ENCODE data around the gene SBF2.

Gene SBF2

DNA sequence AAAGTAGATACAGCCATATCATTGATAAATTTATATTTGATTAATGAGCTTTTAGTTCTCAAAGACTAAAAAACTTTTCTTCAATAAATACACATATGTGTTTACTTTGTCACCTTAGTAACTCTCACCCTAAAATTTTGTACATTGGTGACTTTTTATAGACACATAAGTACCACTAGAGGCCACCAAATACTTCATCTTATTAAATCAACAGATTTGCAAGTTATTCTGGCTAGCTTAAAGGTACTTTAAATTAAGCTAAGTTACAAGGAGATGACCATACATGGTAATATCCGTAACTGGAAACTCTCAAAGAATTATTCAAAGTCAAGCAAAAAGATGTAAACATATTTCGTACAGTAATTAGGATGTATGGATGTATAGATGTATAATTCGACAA is 112.2 kb downstream of the SBF2 start:
- Histone ChIP-seq H3K79me2 (ENCODE audit: control insufficient read depth, insufficient read depth, low read length, unreplicated experiment) (no peaks in the 10 kb centered on the region), H3K36me3 (ENCODE audit: insufficient read depth, low read length) (no peaks in the 10 kb centered on the region), H3K4me3 (ENCODE audit: low read depth, low read length) (no peak overlapping the region), H3K4me1 (ENCODE audit: control insufficient read depth, insufficient read depth, low read length, unreplicated experiment) (no peaks in the 10 kb centered on the region), H3K27me3 (ENCODE audit: insufficient read depth, low read length) (no peaks in the 10 kb centered on the region), H3K27ac (ENCODE audit: low read depth, low read length) (peak overlapping the region; percentile 43; the same call in 1 of the 2 replicates), H2AFZ (ENCODE audit: low read length, unreplicated experiment) (no peak overlapping the region)

DNA sequence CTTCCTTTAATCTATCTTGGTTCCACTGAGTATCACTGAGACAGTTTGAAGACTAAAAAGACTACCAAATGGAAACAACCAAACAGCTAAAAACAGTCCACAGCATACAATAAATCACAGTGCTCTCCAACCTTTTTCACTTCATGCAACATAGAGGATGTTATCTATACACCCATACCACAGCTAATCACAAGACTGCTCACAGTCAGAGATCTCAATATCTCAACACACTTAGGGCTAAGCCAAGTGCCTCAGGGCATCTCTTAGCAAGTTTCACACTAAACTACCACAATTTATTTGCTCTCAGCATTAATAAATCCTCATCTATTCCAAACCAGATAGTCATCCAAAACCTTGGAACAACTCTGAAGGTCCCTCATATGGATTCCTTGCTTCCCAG is 129.4 kb downstream of the SBF2 start:
- H3K79me2 ChIP-seq (ENCODE audit: control insufficient read depth, insufficient read depth, low read length, unreplicated experiment): peaks cover 16% of the 10 kb centered on the region
- H2AFZ ChIP-seq (ENCODE audit: low read length, unreplicated experiment): no peak overlapping the region
- H3K4me3 ChIP-seq (ENCODE audit: low read depth, low read length): no peak overlapping the region
- no peak overlapping the region for H3K27ac ChIP-seq (ENCODE audit: low read depth, low read length)
- no peaks in the 10 kb centered on the region for H3K27me3 ChIP-seq (ENCODE audit: insufficient read depth, low read length)
- no peaks in the 10 kb centered on the region for H3K36me3 ChIP-seq (ENCODE audit: insufficient read depth, low read length)
- H3K4me1 ChIP-seq (ENCODE audit: control insufficient read depth, insufficient read depth, low read length, unreplicated experiment): peaks cover 6% of the 10 kb centered on the region

DNA sequence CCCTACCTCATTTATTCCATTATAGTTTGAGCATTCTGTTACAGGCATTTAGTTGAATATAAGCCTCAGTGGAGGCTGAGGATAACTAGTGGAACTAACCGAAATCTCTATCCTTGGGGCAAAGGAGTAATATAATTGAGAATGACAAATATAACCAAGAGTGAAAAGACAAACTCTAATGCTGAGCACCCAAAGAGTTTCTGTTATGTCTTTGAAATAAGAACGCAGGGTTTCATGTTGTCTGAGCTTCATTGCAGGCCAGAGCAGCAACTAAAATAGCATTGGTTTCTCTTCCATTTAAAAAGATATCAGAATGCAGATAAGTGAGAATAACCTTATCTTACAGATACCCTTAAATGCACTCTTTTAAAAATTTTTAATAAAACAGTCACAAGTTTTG is 131.8 kb downstream of the SBF2 start:
- Histone ChIP-seq H3K27me3 (ENCODE audit: insufficient read depth, low read length) (no peaks in the 10 kb centered on the region), H3K27ac (ENCODE audit: low read depth, low read length) (no peak overlapping the region), H3K79me2 (ENCODE audit: control insufficient read depth, insufficient read depth, low read length, unreplicated experiment) (peaks cover 22% of the 10 kb centered on the region), H3K4me1 (ENCODE audit: control insufficient read depth, insufficient read depth, low read length, unreplicated experiment) (peaks cover 12% of the 10 kb centered on the region), H2AFZ (ENCODE audit: low read length, unreplicated experiment) (no peak overlapping the region), H3K4me3 (ENCODE audit: low read depth, low read length) (no peak overlapping the region), H3K36me3 (ENCODE audit: insufficient read depth, low read length) (peaks cover 7% of the 10 kb centered on the region; the same call in 1 of the 2 replicates)

DNA sequence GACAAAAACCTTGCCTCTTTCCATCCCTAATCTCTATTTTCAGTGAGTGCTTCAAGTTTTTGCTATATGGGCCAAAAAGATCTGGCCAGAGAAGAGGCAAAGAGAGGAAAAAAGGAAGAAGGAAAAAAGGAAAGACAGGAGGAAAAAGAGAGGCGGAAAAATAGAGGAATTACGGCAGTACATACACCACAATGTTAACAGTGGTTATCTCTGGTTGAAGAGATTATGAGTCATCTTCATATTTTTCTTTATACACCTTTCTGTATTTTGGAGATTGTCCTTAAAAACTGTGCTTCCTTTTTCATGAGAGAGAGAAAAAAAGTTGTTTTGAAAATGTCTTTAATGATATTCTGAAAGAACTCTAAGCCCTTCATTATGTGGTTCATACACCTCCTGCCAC is 133.7 kb downstream of the SBF2 start:
- no peaks in the 10 kb centered on the region for H3K27me3 ChIP-seq (ENCODE audit: insufficient read depth, low read length)
- no peak overlapping the region for H3K4me3 ChIP-seq (ENCODE audit: low read depth, low read length)
- H3K27ac ChIP-seq (ENCODE audit: low read depth, low read length): no peak overlapping the region
- H3K36me3 ChIP-seq (ENCODE audit: insufficient read depth, low read length): peaks cover 7% of the 10 kb centered on the region; the same call in 1 of the 2 replicates
- peaks cover 12% of the 10 kb centered on the region for H3K4me1 ChIP-seq (ENCODE audit: control insufficient read depth, insufficient read depth, low read length, unreplicated experiment)
- H2AFZ ChIP-seq (ENCODE audit: low read length, unreplicated experiment): no peak overlapping the region
- peaks cover 29% of the 10 kb centered on the region for H3K79me2 ChIP-seq (ENCODE audit: control insufficient read depth, insufficient read depth, low read length, unreplicated experiment)

DNA sequence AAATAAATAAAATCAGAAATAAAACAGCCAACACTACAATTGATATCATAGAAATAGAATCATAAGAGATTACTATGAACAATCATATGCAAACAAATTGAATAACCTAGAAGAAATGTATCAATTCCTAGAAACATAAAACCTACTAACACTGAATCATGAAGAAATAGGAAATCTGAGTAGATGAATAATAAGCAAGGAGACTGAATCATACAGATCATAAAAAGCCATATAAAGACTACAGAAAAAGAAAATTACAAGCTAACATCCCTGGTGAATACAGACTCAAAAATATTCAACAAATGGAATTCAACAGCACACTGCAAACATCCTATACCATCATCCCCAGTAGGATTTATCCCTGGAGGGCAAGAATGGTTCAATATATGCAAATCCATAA is 135.6 kb downstream of the SBF2 start:
- Histone ChIP-seq H3K27ac (ENCODE audit: low read depth, low read length) (no peak overlapping the region; the same call in 1 of the 2 replicates), H3K4me1 (ENCODE audit: control insufficient read depth, insufficient read depth, low read length, unreplicated experiment) (peaks cover 6% of the 10 kb centered on the region), H3K36me3 (ENCODE audit: insufficient read depth, low read length) (peaks cover 7% of the 10 kb centered on the region; the same call in 1 of the 2 replicates), H3K27me3 (ENCODE audit: insufficient read depth, low read length) (no peaks in the 10 kb centered on the region), H3K79me2 (ENCODE audit: control insufficient read depth, insufficient read depth, low read length, unreplicated experiment) (peaks cover 23% of the 10 kb centered on the region), H3K4me3 (ENCODE audit: low read depth, low read length) (no peak overlapping the region), H2AFZ (ENCODE audit: low read length, unreplicated experiment) (no peak overlapping the region)

DNA sequence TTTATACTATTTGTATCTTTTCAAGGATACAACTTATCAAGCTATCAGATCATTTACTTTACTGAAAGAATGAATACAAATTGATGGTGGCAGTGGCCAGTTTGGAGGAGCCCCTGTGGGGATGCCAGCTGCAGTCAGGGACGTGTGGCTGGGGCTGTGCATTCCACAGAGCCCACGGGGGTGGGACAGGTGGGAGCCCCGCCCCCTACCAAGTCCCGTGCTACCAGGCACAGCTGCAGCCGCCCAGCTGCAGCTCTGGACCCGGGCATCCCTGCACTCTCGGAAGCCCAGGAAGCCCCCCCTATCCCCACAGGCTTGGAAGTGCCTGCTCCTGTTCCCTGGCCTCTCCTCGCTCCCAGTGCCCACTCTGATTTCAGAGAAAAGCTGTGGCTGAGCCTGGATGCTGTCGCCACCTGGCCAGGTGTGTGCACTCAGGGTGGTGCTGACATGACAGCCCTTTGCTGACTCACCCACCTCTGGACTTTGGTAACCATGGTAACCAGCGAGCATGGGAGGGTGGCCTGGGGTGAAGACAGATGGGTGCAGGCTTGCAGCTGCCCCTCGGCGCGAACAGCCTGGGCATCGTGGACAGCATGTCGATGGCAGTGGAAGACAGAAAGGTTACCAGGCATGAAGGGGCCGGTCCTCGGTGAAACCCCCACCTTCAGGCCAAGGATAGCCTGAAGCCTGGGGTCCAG is 138.1 kb downstream of the SBF2 start:
- H3K4me1 ChIP-seq (ENCODE audit: control insufficient read depth, insufficient read depth, low read length, unreplicated experiment): peaks cover 6% of the 10 kb centered on the region
- H3K4me3 ChIP-seq (ENCODE audit: low read depth, low read length): no peak overlapping the region
- H2AFZ ChIP-seq (ENCODE audit: low read length, unreplicated experiment): no peak overlapping the region
- H3K36me3 ChIP-seq (ENCODE audit: insufficient read depth, low read length): peaks cover 7% of the 10 kb centered on the region; the same call in 1 of the 2 replicates
- H3K27me3 ChIP-seq (ENCODE audit: insufficient read depth, low read length): no peaks in the 10 kb centered on the region
- peaks cover 23% of the 10 kb centered on the region for H3K79me2 ChIP-seq (ENCODE audit: control insufficient read depth, insufficient read depth, low read length, unreplicated experiment)
- H3K27ac ChIP-seq (ENCODE audit: low read depth, low read length): no peak overlapping the region

DNA sequence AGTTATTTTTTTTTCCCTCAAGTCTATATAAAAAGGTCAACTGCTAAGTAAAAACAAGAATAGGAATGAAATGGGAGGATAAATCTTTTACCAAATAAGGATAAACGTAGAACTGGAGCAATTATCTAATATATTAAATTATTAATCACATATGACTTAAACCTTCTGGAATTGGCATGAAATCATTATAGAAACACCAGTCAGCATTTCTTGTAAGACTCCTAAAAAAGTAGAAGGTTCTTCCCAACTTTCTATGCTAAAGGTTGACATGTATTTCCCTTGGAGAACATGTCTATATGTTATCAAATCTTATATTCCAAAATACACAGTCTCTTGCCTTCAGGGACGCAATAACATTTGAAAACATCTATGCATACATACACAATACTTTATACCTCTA is 143.2 kb downstream of the SBF2 start:
- Histone ChIP-seq H3K4me3 (ENCODE audit: low read depth, low read length) (no peak overlapping the region), H2AFZ (ENCODE audit: low read length, unreplicated experiment) (no peak overlapping the region), H3K27ac (ENCODE audit: low read depth, low read length) (no peak overlapping the region), H3K79me2 (ENCODE audit: control insufficient read depth, insufficient read depth, low read length, unreplicated experiment) (peaks cover 14% of the 10 kb centered on the region), H3K36me3 (ENCODE audit: insufficient read depth, low read length) (no peaks in the 10 kb centered on the region), H3K4me1 (ENCODE audit: control insufficient read depth, insufficient read depth, low read length, unreplicated experiment) (no peaks in the 10 kb centered on the region), H3K27me3 (ENCODE audit: insufficient read depth, low read length) (no peaks in the 10 kb centered on the region)

DNA sequence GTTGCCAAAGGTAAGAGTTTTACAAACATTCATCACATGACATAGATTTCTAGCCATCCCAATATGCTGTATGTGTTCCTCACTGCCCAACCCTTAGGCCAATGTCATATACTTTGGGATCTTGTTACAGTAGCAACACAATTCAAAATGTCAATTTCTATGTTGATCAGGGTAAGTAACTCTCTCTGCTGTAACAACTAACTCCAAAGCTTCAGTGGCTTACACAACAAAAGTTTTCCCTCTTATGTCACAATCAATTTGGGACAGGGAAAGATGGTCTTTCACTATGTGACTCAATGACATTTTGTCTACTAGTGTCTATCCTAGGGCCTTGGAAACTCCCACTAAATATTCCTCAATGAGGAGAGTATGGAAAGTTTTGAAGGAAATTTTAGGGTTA is 144.5 kb downstream of the SBF2 start:
- peaks cover 22% of the 10 kb centered on the region for H3K79me2 ChIP-seq (ENCODE audit: control insufficient read depth, insufficient read depth, low read length, unreplicated experiment)
- no peak overlapping the region for H3K4me3 ChIP-seq (ENCODE audit: low read depth, low read length)
- H3K4me1 ChIP-seq (ENCODE audit: control insufficient read depth, insufficient read depth, low read length, unreplicated experiment): no peaks in the 10 kb centered on the region
- no peaks in the 10 kb centered on the region for H3K27me3 ChIP-seq (ENCODE audit: insufficient read depth, low read length)
- H3K27ac ChIP-seq (ENCODE audit: low read depth, low read length): no peak overlapping the region
- no peak overlapping the region for H2AFZ ChIP-seq (ENCODE audit: low read length, unreplicated experiment)
- no peaks in the 10 kb centered on the region for H3K36me3 ChIP-seq (ENCODE audit: insufficient read depth, low read length)

DNA sequence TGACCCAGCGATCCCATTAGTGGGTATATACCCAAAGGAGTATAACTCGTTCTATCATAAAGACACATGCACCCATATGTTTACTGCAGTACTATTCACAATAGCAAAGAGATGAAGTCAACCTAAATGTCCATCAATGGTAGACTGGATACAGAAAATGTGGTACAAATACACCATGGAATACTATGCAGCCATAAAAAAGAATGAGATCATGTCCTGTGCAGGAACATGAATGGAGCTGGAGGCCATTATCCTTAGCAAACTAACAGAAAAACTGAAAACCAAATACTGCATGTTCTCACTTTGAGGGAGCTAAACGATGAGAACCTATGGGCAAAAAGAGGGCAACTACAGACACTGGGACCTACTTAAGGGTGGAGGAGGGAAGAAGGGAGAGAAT is 146.8 kb downstream of the SBF2 start:
- Histone ChIP-seq H3K79me2 (ENCODE audit: control insufficient read depth, insufficient read depth, low read length, unreplicated experiment) (peaks cover 19% of the 10 kb centered on the region), H3K4me3 (ENCODE audit: low read depth, low read length) (no peak overlapping the region), H2AFZ (ENCODE audit: low read length, unreplicated experiment) (no peak overlapping the region), H3K4me1 (ENCODE audit: control insufficient read depth, insufficient read depth, low read length, unreplicated experiment) (no peaks in the 10 kb centered on the region), H3K27ac (ENCODE audit: low read depth, low read length) (no peak overlapping the region), H3K27me3 (ENCODE audit: insufficient read depth, low read length) (no peaks in the 10 kb centered on the region), H3K36me3 (ENCODE audit: insufficient read depth, low read length) (no peaks in the 10 kb centered on the region)

DNA sequence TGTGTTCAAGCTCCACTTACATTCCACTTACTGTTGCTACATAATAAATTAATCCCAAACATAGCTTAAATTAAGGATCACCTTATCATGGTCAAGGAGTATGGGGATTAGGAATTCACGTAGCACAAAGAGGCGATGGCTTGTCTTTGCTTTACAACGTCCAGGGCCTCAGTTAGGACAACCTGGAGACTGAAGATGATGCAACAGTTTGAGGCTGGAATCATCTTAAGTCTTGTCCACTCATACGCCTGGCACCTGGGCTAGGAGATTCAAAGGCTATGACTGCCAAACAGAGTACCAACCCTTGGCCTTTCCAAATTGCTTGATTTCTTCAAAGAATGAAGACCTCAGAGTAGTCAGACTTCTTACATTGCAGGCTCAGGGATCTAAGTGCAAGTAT is 149.1 kb downstream of the SBF2 start:
- H3K4me1 ChIP-seq (ENCODE audit: control insufficient read depth, insufficient read depth, low read length, unreplicated experiment): peaks cover 7% of the 10 kb centered on the region
- peaks cover 19% of the 10 kb centered on the region for H3K79me2 ChIP-seq (ENCODE audit: control insufficient read depth, insufficient read depth, low read length, unreplicated experiment)
- no peaks in the 10 kb centered on the region for H3K36me3 ChIP-seq (ENCODE audit: insufficient read depth, low read length)
- no peak overlapping the region for H2AFZ ChIP-seq (ENCODE audit: low read length, unreplicated experiment)
- no peak overlapping the region for H3K4me3 ChIP-seq (ENCODE audit: low read depth, low read length)
- H3K27ac ChIP-seq (ENCODE audit: low read depth, low read length): no peak overlapping the region
- H3K27me3 ChIP-seq (ENCODE audit: insufficient read depth, low read length): no peaks in the 10 kb centered on the region

DNA sequence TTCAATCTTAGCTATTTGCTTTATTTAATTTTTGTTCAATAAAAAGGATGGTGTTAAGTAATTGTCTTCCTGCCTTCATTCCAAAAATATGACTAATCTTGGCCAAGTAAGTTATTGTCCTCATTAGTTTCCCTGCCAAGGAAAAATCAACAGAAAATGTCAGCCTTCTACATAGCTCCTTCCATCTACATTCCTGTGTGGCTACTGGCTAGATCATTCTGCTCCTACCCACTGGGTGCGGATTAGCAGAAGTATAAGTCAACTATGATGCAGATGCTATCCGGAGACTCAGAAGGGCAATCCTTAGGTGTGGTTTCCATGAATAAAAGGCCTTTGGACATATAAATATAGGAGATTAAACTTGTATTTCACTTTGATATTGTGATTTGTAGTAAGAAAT is 154.4 kb downstream of the SBF2 start:
- H3K4me1 ChIP-seq (ENCODE audit: control insufficient read depth, insufficient read depth, low read length, unreplicated experiment): peaks cover 13% of the 10 kb centered on the region
- no peak overlapping the region for H2AFZ ChIP-seq (ENCODE audit: low read length, unreplicated experiment)
- H3K36me3 ChIP-seq (ENCODE audit: insufficient read depth, low read length): no peaks in the 10 kb centered on the region
- no peak overlapping the region for H3K4me3 ChIP-seq (ENCODE audit: low read depth, low read length)
- H3K27ac ChIP-seq (ENCODE audit: low read depth, low read length): peak overlapping the region; percentile 44
- H3K27me3 ChIP-seq (ENCODE audit: insufficient read depth, low read length): no peaks in the 10 kb centered on the region
- H3K79me2 ChIP-seq (ENCODE audit: control insufficient read depth, insufficient read depth, low read length, unreplicated experiment): peaks cover 3% of the 10 kb centered on the region
